CD4-positive, alpha-beta T cell treated with Interleukin-15 for 1 hour (primary cell): ENCODE data around the gene ADGRF5.

ENCODE experiments used
- DNase-seq: peaks from one replicate; pipeline ENCODE4 v3.0.0-alpha.2; 2020

The ADGRF5 gene

GRCh38 chr6:46921731-46922130 is at the start of gene ADGRF5:
Gene ADGRF5 (minus strand): TSS chr6:46921938. CDS start chr6:46906762, 15,176 bp downstream.
- no peak for DNase-seq

- no peak for DNase-seq
Observed at GRCh38 chr6:46969206-46969605, 47.5 kb upstream of the ADGRF5 start.

GRCh38 chr6:46967826-46968349 is 46.1 kb upstream of the ADGRF5 start:
- DNase-seq = no peak

- no peak for DNase-seq
Observed at GRCh38 chr6:46964716-46965519, 43.2 kb upstream of the ADGRF5 start.

GRCh38 chr6:46963626-46964025 is 41.9 kb upstream of the ADGRF5 start:
- DNase-seq = no peak

GRCh38 chr6:46963039-46963438 is 41.3 kb upstream of the ADGRF5 start:
- DNase-seq = no peak

GRCh38 chr6:46961711-46962110 is 40.0 kb upstream of the ADGRF5 start:
- DNase-seq = no peak

GRCh38 chr6:46961232-46961631 is 39.5 kb upstream of the ADGRF5 start:
- no peak for DNase-seq

- DNase-seq = no peak
Observed at GRCh38 chr6:46959419-46959818, 37.7 kb upstream of the ADGRF5 start.

GRCh38 chr6:46956409-46956808 is 34.7 kb upstream of the ADGRF5 start:
- DNase-seq = no peak

- no peak for DNase-seq
Observed at GRCh38 chr6:46954837-46955451, 33.2 kb upstream of the ADGRF5 start.

- no peak for DNase-seq
Observed at GRCh38 chr6:46953921-46954320, 32.2 kb upstream of the ADGRF5 start.

- DNase-seq = no peak
Observed at GRCh38 chr6:46949632-46950280, 28.0 kb upstream of the ADGRF5 start.

- no peak for DNase-seq
Observed at GRCh38 chr6:46948699-46949098, 27.0 kb upstream of the ADGRF5 start.

- no peak for DNase-seq
Observed at GRCh38 chr6:46947497-46947896, 25.8 kb upstream of the ADGRF5 start.

GRCh38 chr6:46940433-46941226 is 18.9 kb upstream of the ADGRF5 start:
- no peak for DNase-seq

GRCh38 chr6:46937642-46938041 is 15.9 kb upstream of the ADGRF5 start:
- no peak for DNase-seq

- DNase-seq = no peak
Observed at GRCh38 chr6:46935687-46936086, 13.9 kb upstream of the ADGRF5 start.

GRCh38 chr6:46933751-46934150 is 12.0 kb upstream of the ADGRF5 start:
- no peak for DNase-seq

GRCh38 chr6:46932526-46933319 is 11.0 kb upstream of the ADGRF5 start:
- no peak for DNase-seq

- no peak for DNase-seq
Observed at GRCh38 chr6:46931416-46931815, 9.7 kb upstream of the ADGRF5 start.

GRCh38 chr6:46930331-46930730 is 8.6 kb upstream of the ADGRF5 start:
- DNase-seq = no peak
